Astrocyte (in vitro differentiated cells and primary cell): ENCODE results near the gene LYRM7. TPM values are rescaled to one million over a fixed set of nuclear protein-coding genes. Genes with fewer than 3 reads are reported as not detected.

Experiments
- DNase-seq: peaks from one replicate; pipeline ENCODE4 v3.0.0-alpha.2; 2010; ENCODE audit warnings: low read depth
- FAIRE-seq: peaks from 2 replicates; lab custom pipeline; 2011; peaks lifted over from hg19 to GRCh38; lab: Jason Lieb, UNC
- H2AFZ ChIP-seq: 2 replicates; pipeline ENCODE4 v1.6.0; 2012; ENCODE audit warnings: low read depth, low read length, inconsistent platforms
- H3K27ac ChIP-seq: 2 replicates; pipeline ENCODE4 v1.5.1; 2011; ENCODE audit warnings: low read depth, low read length, inconsistent platforms
- H3K27me3 ChIP-seq: 2 replicates; pipeline ENCODE4 v1.6.0; 2011; ENCODE audit warnings: low read length, inconsistent platforms; ENCODE audit not compliant: insufficient read depth
- H3K36me3 ChIP-seq: 2 replicates; pipeline ENCODE4 v1.5.1; 2011; ENCODE audit warnings: low read length, inconsistent platforms; ENCODE audit not compliant: insufficient read depth
- H3K4me1 ChIP-seq: 2 replicates; pipeline ENCODE4 v1.5.1; 2011; ENCODE audit warnings: low read length, inconsistent platforms; ENCODE audit not compliant: insufficient read depth
- H3K4me2 ChIP-seq: 2 replicates; pipeline ENCODE4 v1.6.0; 2012; ENCODE audit warnings: low read length, inconsistent platforms
- H3K4me3 ChIP-seq: 2 replicates; pipeline ENCODE4 v1.5.1; 2011; ENCODE audit warnings: low read depth, mild to moderate bottlenecking, low read length, inconsistent platforms; ENCODE audit not compliant: insufficient read depth
- H3K79me2 ChIP-seq: 2 replicates; pipeline ENCODE4 v1.6.0; 2012; ENCODE audit warnings: mild to moderate bottlenecking, low read length, inconsistent platforms; ENCODE audit not compliant: insufficient read depth
- H3K9ac ChIP-seq: 2 replicates; pipeline ENCODE4 v1.6.0; 2012; ENCODE audit warnings: mild to moderate bottlenecking, low read length, inconsistent platforms
- H3K9me3 ChIP-seq: 2 replicates; pipeline ENCODE4 v1.5.1; 2012; ENCODE audit warnings: low read depth, mild to moderate bottlenecking, low read length, inconsistent platforms; ENCODE audit not compliant: insufficient read depth
- H4K20me1 ChIP-seq: 2 replicates; pipeline ENCODE4 v1.6.0; 2012; ENCODE audit warnings: low read length, inconsistent platforms; ENCODE audit not compliant: insufficient read depth
- H3K27ac Mint-ChIP-seq: one replicate; pipeline ENCODE4 v1.8.0; 2021; ENCODE audit warnings: mild to moderate bottlenecking, mixed read lengths; ENCODE audit not compliant: unreplicated experiment
- H3K27me3 Mint-ChIP-seq: one replicate; pipeline ENCODE4 v1.8.0; 2021; ENCODE audit warnings: low read depth, mixed read lengths; ENCODE audit not compliant: unreplicated experiment
- H3K36me3 Mint-ChIP-seq: one replicate; pipeline ENCODE4 v1.8.0; 2021; ENCODE audit warnings: low read depth, mixed read lengths; ENCODE audit not compliant: unreplicated experiment
- H3K4me1 Mint-ChIP-seq: one replicate; pipeline ENCODE4 v1.8.0; 2021; ENCODE audit warnings: low read depth, mixed read lengths; ENCODE audit not compliant: unreplicated experiment
- H3K4me3 Mint-ChIP-seq: one replicate; pipeline ENCODE4 v1.8.0; 2021; ENCODE audit warnings: mild to moderate bottlenecking, moderate library complexity, mixed read lengths; ENCODE audit not compliant: unreplicated experiment
- H3K9me3 Mint-ChIP-seq: one replicate; pipeline ENCODE4 v1.8.0; 2021; ENCODE audit warnings: mild to moderate bottlenecking, mixed read lengths; ENCODE audit not compliant: unreplicated experiment
- CTCF ChIP-seq: IDR thresholded peaks from 2 replicates; pipeline ENCODE4 v1.5.1; 2011; ENCODE audit warnings: low read depth, mild to moderate bottlenecking, inconsistent platforms, low read length, moderate library complexity; ENCODE audit not compliant: insufficient read depth
- EZH2 ChIP-seq: IDR thresholded peaks from 2 replicates; pipeline ENCODE4 v1.6.1; 2012; ENCODE audit warnings: mild to moderate bottlenecking, low read length, inconsistent platforms; ENCODE audit not compliant: insufficient read depth
- total RNA-seq: library from RNA; stranded (reverse); gene quantifications from 2 replicates; pipeline ENCODE4 v1.2.1, GENCODE V29; 2021

The LYRM7 gene
- total RNA-seq, 1 donor from 2014 or later: 7.0 TPM

- Mint-ChIP-seq H3K36me3 (no peaks in the 10 kb centered on the region), H3K4me1 (no peaks in the 10 kb centered on the region), H3K4me3 (no peak overlapping the region), H3K27ac (no peak overlapping the region), H3K9me3 (no peaks in the 10 kb centered on the region), H3K27me3 (peaks cover 3% of the 10 kb centered on the region)
- H3K4me3 ChIP-seq: no peak overlapping the region
- DNase-seq (no peak), FAIRE-seq (no peak)
- no peaks in the 10 kb centered on the region for H3K9me3 ChIP-seq
- H4K20me1 ChIP-seq: no peaks in the 10 kb centered on the region
- no peaks in the 10 kb centered on the region for H3K36me3 ChIP-seq
- H2AFZ ChIP-seq: no peak overlapping the region
- H3K27me3 ChIP-seq: no peaks in the 10 kb centered on the region
- TF ChIP-seq EZH2 (no peak), CTCF (no peak)
- H3K27ac ChIP-seq: no peak overlapping the region
- no peaks in the 10 kb centered on the region for H3K4me1 ChIP-seq
- H3K4me2 ChIP-seq: no peak overlapping the region
- no peak overlapping the region for H3K9ac ChIP-seq
- no peaks in the 10 kb centered on the region for H3K79me2 ChIP-seq
Observed at GRCh38 chr5:131206772-131207171, 36.0 kb downstream of the LYRM7 start.

- Mint-ChIP-seq H3K9me3 (no peaks in the 10 kb centered on the region), H3K4me1 (peaks cover 2% of the 10 kb centered on the region), H3K4me3 (no peak overlapping the region), H3K27ac (no peak overlapping the region), H3K36me3 (no peaks in the 10 kb centered on the region), H3K27me3 (peaks cover 3% of the 10 kb centered on the region)
- no peaks in the 10 kb centered on the region for H3K79me2 ChIP-seq
- H3K9me3 ChIP-seq: no peaks in the 10 kb centered on the region
- H3K4me2 ChIP-seq: no peak overlapping the region
- H4K20me1 ChIP-seq: no peaks in the 10 kb centered on the region
- H3K27me3 ChIP-seq: no peaks in the 10 kb centered on the region
- H3K4me1 ChIP-seq: no peaks in the 10 kb centered on the region
- FAIRE-seq (no peak), DNase-seq (no peak)
- no peak overlapping the region for H2AFZ ChIP-seq
- H3K27ac ChIP-seq: no peak overlapping the region
- TF ChIP-seq CTCF: no peak
- no peak for TF ChIP-seq EZH2
- H3K36me3 ChIP-seq: no peaks in the 10 kb centered on the region
- H3K4me3 ChIP-seq: no peak overlapping the region
- H3K9ac ChIP-seq: no peak overlapping the region
Observed at GRCh38 chr5:131209175-131209505, 38.4 kb downstream of the LYRM7 start.

- Histone ChIP-seq H3K4me1 (no peaks in the 10 kb centered on the region), H3K27ac (no peak overlapping the region), H3K4me2 (no peak overlapping the region), H3K27me3 (no peaks in the 10 kb centered on the region), H3K79me2 (no peaks in the 10 kb centered on the region), H4K20me1 (no peaks in the 10 kb centered on the region), H3K4me3 (no peak overlapping the region), H3K9ac (no peak overlapping the region), H3K9me3 (no peaks in the 10 kb centered on the region), H3K36me3 (no peaks in the 10 kb centered on the region), H2AFZ (no peak overlapping the region)
- FAIRE-seq (no peak), DNase-seq (no peak)
- TF ChIP-seq CTCF (no peak), EZH2 (no peak)
- H3K36me3 Mint-ChIP-seq: no peaks in the 10 kb centered on the region
- no peaks in the 10 kb centered on the region for H3K9me3 Mint-ChIP-seq
- H3K27me3 Mint-ChIP-seq: peaks cover 3% of the 10 kb centered on the region
- H3K27ac Mint-ChIP-seq: no peak overlapping the region
- no peak overlapping the region for H3K4me3 Mint-ChIP-seq
- H3K4me1 Mint-ChIP-seq: peaks cover 2% of the 10 kb centered on the region
Observed at GRCh38 chr5:131209506-131210150, 38.9 kb downstream of the LYRM7 start.
